ENCODE measurements around the gene RTL9. TPM values are rescaled to one million over a fixed set of nuclear protein-coding genes. Genes with fewer than 3 reads are reported as not detected.

The RTL9 gene
- total RNA-seq, 1 donor from 2014 or later = 0.47 TPM

DNA sequence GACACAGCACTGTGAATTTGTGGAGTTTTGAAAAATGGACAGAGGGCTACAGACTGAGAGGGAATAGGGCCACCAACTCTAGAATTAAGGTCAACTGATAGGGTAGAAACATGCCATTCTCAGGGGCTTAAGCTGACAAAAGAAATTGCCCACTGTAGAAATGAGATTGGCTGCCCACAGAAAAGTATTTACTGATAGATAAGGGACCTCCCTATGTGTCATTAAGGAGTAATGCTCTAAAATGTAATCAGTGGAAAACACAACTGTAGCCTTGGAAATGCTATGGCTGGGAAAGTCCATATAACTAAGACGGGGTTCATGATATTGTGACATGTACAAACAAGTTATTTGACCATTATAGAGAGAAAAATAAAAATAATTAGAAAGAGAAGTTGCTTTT, 4.6 kb downstream of the RTL9 start:
- no peaks in the 10 kb centered on the region for H3K9me3 Mint-ChIP-seq
- H3K36me3 Mint-ChIP-seq = no peaks in the 10 kb centered on the region
- DNase-seq (ENCODE audit: low spot score in 2 of 2, unreplicated experiment in 2 of 2) = no peak
- no peak overlapping the region for H3K4me3 Mint-ChIP-seq
- H3K27ac Mint-ChIP-seq = no peak overlapping the region
- TF ChIP-seq, protein P1, sequence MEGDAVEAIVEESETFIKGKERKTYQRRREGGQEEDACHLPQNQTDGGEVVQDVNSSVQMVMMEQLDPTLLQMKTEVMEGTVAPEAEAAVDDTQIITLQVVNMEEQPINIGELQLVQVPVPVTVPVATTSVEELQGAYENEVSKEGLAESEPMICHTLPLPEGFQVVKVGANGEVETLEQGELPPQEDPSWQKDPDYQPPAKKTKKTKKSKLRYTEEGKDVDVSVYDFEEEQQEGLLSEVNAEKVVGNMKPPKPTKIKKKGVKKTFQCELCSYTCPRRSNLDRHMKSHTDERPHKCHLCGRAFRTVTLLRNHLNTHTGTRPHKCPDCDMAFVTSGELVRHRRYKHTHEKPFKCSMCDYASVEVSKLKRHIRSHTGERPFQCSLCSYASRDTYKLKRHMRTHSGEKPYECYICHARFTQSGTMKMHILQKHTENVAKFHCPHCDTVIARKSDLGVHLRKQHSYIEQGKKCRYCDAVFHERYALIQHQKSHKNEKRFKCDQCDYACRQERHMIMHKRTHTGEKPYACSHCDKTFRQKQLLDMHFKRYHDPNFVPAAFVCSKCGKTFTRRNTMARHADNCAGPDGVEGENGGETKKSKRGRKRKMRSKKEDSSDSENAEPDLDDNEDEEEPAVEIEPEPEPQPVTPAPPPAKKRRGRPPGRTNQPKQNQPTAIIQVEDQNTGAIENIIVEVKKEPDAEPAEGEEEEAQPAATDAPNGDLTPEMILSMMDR (IDR thresholded peaks at IDR 0.05; ENCODE audit: unreplicated experiment) = no peak
- H3K27me3 Mint-ChIP-seq (ENCODE audit: low read depth) = no peaks in the 10 kb centered on the region
- no peaks in the 10 kb centered on the region for H3K4me1 Mint-ChIP-seq

DNA sequence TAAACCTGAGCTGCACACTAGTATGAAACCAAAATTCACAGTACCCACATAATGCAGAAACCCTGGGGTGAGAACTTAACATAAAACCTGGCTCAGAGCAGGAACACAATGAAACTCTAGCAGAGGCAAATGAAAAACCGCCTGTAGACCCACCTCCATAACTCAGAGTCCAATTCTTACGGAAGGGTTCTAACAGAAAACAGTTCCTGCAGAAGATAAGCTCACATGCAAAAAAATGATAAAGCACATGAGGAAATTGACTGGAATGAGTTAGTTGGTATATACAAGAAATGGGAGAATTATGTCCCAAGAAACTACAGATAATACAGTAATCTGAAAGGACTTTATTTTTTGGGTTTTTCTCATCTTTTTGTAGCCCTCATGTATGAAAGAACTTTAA, 14.7 kb downstream of the RTL9 start:
- TF ChIP-seq, protein P1 (IDR thresholded peaks at IDR 0.05; ENCODE audit: unreplicated experiment) = no peak
- no peak overlapping the region for H3K27ac Mint-ChIP-seq
- DNase-seq (ENCODE audit: low spot score in 2 of 2, unreplicated experiment in 2 of 2) = no peak
- no peaks in the 10 kb centered on the region for H3K27me3 Mint-ChIP-seq (ENCODE audit: low read depth)
- H3K4me3 Mint-ChIP-seq = no peak overlapping the region
- H3K36me3 Mint-ChIP-seq = no peaks in the 10 kb centered on the region
- H3K9me3 Mint-ChIP-seq = no peaks in the 10 kb centered on the region
- H3K4me1 Mint-ChIP-seq = no peaks in the 10 kb centered on the region

DNA sequence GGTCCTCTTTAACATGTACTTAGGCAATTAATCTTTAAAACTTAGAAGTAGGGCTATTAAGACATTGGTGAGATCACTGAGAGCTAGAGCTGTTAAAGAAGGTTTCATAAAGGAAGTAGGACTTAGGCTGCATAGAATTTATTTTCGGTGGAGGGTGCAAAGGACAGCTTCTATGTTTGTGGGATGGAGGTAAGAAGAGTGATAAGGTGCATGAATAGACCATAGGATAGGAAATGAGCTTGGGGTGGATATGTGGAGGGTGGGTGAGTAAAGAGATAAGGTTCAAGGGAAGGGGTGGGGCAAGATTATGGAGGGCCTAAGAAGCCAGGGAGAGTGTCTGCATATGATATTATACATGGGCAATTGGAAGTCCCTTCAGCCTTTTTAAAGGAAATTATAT, 15.9 kb downstream of the RTL9 start:
- Mint-ChIP-seq H3K36me3 (no peaks in the 10 kb centered on the region), H3K9me3 (no peaks in the 10 kb centered on the region), H3K27me3 (ENCODE audit: low read depth) (no peaks in the 10 kb centered on the region), H3K4me3 (no peak overlapping the region), H3K4me1 (no peaks in the 10 kb centered on the region), H3K27ac (no peak overlapping the region)
- no peak for DNase-seq (ENCODE audit: low spot score in 2 of 2, unreplicated experiment in 2 of 2)
- TF ChIP-seq, protein P1 (IDR thresholded peaks at IDR 0.05; ENCODE audit: unreplicated experiment) = no peak

DNA sequence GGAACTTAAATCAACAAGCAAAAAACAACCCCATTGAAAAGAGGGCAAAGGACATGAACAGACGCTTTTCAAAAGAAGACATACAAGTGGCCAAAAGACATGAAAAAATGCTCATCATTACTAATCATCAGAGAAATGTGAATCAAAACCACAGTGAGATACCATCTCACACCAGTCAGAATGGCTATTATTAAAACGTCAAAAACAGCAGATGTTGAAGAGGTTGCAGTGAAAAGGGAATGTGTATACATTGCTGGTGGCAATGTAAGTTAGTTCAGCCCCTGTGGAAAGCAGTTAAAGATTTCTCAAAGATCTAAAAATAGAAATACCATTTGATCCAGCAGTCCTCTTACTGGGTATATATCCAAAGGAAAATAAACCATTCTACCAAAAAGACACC, 22.6 kb downstream of the RTL9 start:
- no peaks in the 10 kb centered on the region for H3K36me3 Mint-ChIP-seq
- peaks cover 7% of the 10 kb centered on the region for H3K4me1 Mint-ChIP-seq
- DNase-seq (ENCODE audit: low spot score in 2 of 2, unreplicated experiment in 2 of 2) = no peak
- H3K4me3 Mint-ChIP-seq = no peak overlapping the region
- H3K27me3 Mint-ChIP-seq (ENCODE audit: low read depth) = no peaks in the 10 kb centered on the region
- no peak overlapping the region for H3K27ac Mint-ChIP-seq
- TF ChIP-seq, protein P1 (IDR thresholded peaks at IDR 0.05; ENCODE audit: unreplicated experiment) = no peak
- H3K9me3 Mint-ChIP-seq = no peaks in the 10 kb centered on the region

DNA sequence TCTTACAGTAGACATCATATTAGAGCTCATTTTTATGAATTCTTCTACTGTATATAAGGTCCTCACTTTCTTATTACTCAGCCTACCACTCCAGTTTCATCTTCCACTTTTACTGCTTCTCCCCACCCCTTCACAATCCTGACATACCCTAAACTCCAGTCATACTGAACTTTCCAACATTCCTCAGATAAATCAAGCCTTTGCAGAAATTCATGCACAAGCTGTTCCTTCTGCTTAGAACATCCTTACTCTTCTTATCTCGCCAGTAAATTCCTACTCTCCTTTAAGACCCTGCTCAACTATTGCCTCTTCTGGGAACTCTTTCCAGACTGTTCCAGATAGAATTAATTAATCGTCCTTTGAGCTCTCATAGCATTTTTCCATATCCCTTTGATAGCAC, 24.8 kb downstream of the RTL9 start:
- no peaks in the 10 kb centered on the region for H3K27me3 Mint-ChIP-seq (ENCODE audit: low read depth)
- H3K4me1 Mint-ChIP-seq = peaks cover 7% of the 10 kb centered on the region
- no peaks in the 10 kb centered on the region for H3K36me3 Mint-ChIP-seq
- H3K4me3 Mint-ChIP-seq = no peak overlapping the region
- no peaks in the 10 kb centered on the region for H3K9me3 Mint-ChIP-seq
- no peak for DNase-seq (ENCODE audit: low spot score in 2 of 2, unreplicated experiment in 2 of 2)
- H3K27ac Mint-ChIP-seq = peak overlapping the region; percentile 8
- TF ChIP-seq, protein P1 (IDR thresholded peaks at IDR 0.05; ENCODE audit: unreplicated experiment) = no peak

DNA sequence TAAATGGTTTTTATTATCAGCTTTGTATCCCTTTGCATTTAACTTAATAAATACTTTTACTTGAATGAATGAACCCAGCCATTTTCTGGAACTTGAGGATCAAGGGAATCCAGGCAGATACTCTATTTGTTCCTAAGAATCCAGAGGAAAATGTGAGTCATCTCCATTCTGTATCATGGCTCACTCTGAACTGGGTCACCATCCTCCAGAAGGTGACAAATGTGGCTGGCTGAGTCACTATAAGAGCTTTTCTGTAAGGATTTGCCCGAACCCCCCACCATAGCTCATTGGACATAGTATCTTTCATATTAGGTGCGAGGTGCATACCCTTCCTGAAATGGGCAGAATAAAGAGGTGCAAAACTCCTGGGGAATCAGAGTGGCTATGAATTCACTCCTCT, 25.8 kb downstream of the RTL9 start:
- no peak overlapping the region for H3K27ac Mint-ChIP-seq
- TF ChIP-seq, protein P1 (IDR thresholded peaks at IDR 0.05; ENCODE audit: unreplicated experiment) = no peak
- no peaks in the 10 kb centered on the region for H3K27me3 Mint-ChIP-seq (ENCODE audit: low read depth)

More for the DNA sequence above, 25.8 kb downstream of the RTL9 start:
- DNase-seq (ENCODE audit: low spot score in 2 of 2, unreplicated experiment in 2 of 2) = no peak
- Mint-ChIP-seq H3K4me3 (no peak overlapping the region), H3K9me3 (no peaks in the 10 kb centered on the region), H3K4me1 (peaks cover 7% of the 10 kb centered on the region), H3K36me3 (no peaks in the 10 kb centered on the region)
